ENCODE data around the gene ACO2. TPM values are rescaled to one million over a fixed set of nuclear protein-coding genes. Genes with fewer than 3 reads are reported as not detected.

The ACO2 gene
- total and polyA plus RNA-seq, 2 of the 8 experiments (the other 6 are each of a cell fraction or from before 2014, with no cell fraction given) = 52.8 to 75.4 TPM

DNA sequence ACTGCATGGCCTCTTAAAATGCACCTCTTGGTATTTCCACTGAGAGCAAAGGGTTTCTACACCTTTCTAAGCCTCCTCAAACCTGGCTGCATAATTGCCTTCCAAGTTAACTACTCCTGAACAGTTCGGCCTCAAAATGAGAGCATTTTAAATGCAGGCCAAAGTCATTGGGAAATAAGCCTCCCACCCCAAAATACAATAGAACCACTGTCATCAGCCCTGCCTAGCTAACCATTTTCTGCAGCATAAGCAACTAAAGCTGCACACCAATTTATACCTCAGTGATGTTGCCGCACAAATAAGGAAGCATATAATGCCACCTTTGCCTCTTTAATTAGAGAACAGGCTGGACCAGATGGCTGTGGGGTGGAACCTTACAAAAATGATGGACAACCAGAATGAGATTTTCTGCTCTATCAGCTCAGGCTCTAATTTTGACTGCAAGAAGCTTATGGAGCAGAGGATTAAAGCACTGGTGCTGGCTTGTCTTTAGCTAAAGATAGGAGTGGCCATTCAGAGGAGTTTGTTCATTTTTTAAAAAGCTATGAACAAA is 26.6 kb upstream of the ACO2 start:
- Histone ChIP-seq H3K23me2 (ENCODE audit: low read depth, low read length) (peaks cover 22% of the 10 kb centered on the region), H2BK15ac (ENCODE audit: low read length) (no peak overlapping the region), H2AFZ (ENCODE audit: low read length) (no peak overlapping the region), H3K79me1 (ENCODE audit: low read depth, low read length) (peaks cover 7% of the 10 kb centered on the region; the same call in 1 of the 2 replicates), H4K5ac (ENCODE audit: insufficient read length, low read depth, low read length) (no peak overlapping the region), H3K18ac (ENCODE audit: extremely low read depth, low read length) (no peak overlapping the region), H3K79me2 (ENCODE audit: control insufficient read depth in 1 of 2, insufficient read depth in 2 of 2, low read length in 2 of 2) (peaks cover 23 to 82% of the 10 kb centered on the region in 2 experiments), H3K4ac (replicated peaks; ENCODE audit: insufficient read length, low read depth, low read length) (no peak overlapping the region), H3K9ac (replicated peaks in 1 of 4; ENCODE audit: extremely low read depth in 1 of 4, low read depth in 3 of 4, low read length in 3 of 4) (no peak overlapping the region), H3K4me1 (replicated peaks in 1 of 4; ENCODE audit: control insufficient read depth in 3 of 4, insufficient read depth in 4 of 4, low read length in 3 of 4) (peaks cover 0 to 4% (median 2%) of the 10 kb centered on the region in 4 experiments; a peak in 3 of 7 replicates), H3K9me3 (ENCODE audit: insufficient read depth in 2 of 2, low read depth in 1 of 2, low read length in 1 of 2) (no peaks in the 10 kb centered on the region), H3K14ac (ENCODE audit: insufficient read length) (no peak overlapping the region), H3K23ac (ENCODE audit: insufficient read length) (no peak overlapping the region), H3K4me3 (ENCODE audit: extremely low read depth in 1 of 4, insufficient read depth in 2 of 4, low read depth in 3 of 4, low read length in 4 of 4) (no peak overlapping the region), H4K91ac (replicated peaks; ENCODE audit: insufficient read length, low read length) (no peak overlapping the region), H2AK5ac (ENCODE audit: low read depth, low read length) (no peak overlapping the region; the same call in 1 of the 2 replicates), H4K20me1 (replicated peaks in 1 of 2; ENCODE audit: control insufficient read depth in 1 of 2, insufficient read depth in 2 of 2, low read length in 2 of 2) (peaks cover 16 to 23% of the 10 kb centered on the region in 2 experiments), H3K36me3 (ENCODE audit: control insufficient read depth in 2 of 4, insufficient read depth in 4 of 4, low read length in 3 of 4) (peaks cover 4 to 32% (median 8%) of the 10 kb centered on the region in 4 experiments), H3K27ac (ENCODE audit: low read depth, low read length) (no peak overlapping the region), H2BK20ac (ENCODE audit: low read length) (no peak overlapping the region), H3K4me2 (ENCODE audit: insufficient read depth in 1 of 2, low read depth in 2 of 2, low read length in 2 of 2) (no peak overlapping the region), H4K8ac (ENCODE audit: extremely low read depth, insufficient read depth, low read length) (no peak overlapping the region), H2BK5ac (ENCODE audit: low read depth, low read length) (no peak overlapping the region), H3K56ac (replicated peaks; ENCODE audit: insufficient read length, low read depth, low read length) (no peak overlapping the region), H2BK12ac (ENCODE audit: low read depth, low read length) (no peak overlapping the region), H2BK120ac (replicated peaks; ENCODE audit: low read depth, low read length) (no peak overlapping the region), H3K27me3 (replicated peaks in 1 of 4; ENCODE audit: control insufficient read depth in 3 of 4, extremely low read depth in 1 of 4, insufficient read depth in 3 of 4, low read length in 3 of 4) (no peaks in the 10 kb centered on the region)
- 85% methylated on average over 2 of the region's 2 CpGs; no CpG with 5 or more reads in 1 of the 2 experiments for WGBS, 2 experiments (ENCODE audit: extremely low coverage in 1 of 2, insufficient coverage in 1 of 2, insufficient read length in 1 of 2, insufficient replicate concordance in 2 of 2, low coverage in 1 of 2, low lambda C conversion rate in 2 of 2, missing lambda C conversion rate in 1 of 2)
- no peak for TF ChIP-seq TEAD4 (IDR thresholded peaks at IDR 0.05; ENCODE audit: low read depth, low read length)
- TF ChIP-seq TAF7 (optimal IDR thresholded peaks at IDR 0.05; ENCODE audit: borderline replicate concordance, low read depth, low read length) = no peak
- TF ChIP-seq, protein P1, sequence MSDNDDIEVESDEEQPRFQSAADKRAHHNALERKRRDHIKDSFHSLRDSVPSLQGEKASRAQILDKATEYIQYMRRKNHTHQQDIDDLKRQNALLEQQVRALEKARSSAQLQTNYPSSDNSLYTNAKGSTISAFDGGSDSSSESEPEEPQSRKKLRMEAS (IDR thresholded peaks at IDR 0.05) = no peak
- no peak for TF ChIP-seq NANOG (IDR thresholded peaks at IDR 0.05; ENCODE audit: insufficient read depth, low read depth, low read length, poor library complexity, severe bottlenecking)
- TF ChIP-seq MAFK (IDR thresholded peaks at IDR 0.05; ENCODE audit: low read depth, low read length) = no peak
- no peak for TF ChIP-seq CBX8 (IDR thresholded peaks at IDR 0.05; ENCODE audit: borderline replicate concordance, low read depth, low read length)
- TF ChIP-seq ZNF274 (IDR thresholded peaks at IDR 0.05; ENCODE audit: borderline replicate concordance, extremely low read depth, low read length) = no peak
- DNase-seq (ENCODE audit: low read depth in 1 of 2, low spot score in 2 of 2) (no peak), FAIRE-seq (no peak)
- ChIA-PET CTCF (ENCODE audit: partially characterized antibody) (interaction anchor here (0.6 to 1.8 kb wide), 14 partner anchors 9 to 299 kb away, joined by 3 to 9 read pairs (median 4); partner anchors contain the start of gene TEF), POLR2A (ENCODE audit: partially characterized antibody) (interaction anchor here (0.5 to 28.8 kb wide), 5 partner anchors 14 to 165 kb away, joined by 4 to 887 read pairs (median 7); partner anchors contain the start of genes ACO2 and PHF5A)

Measured in H1 (cell line).